ENCODE results near the gene ZC3H18. TPM values are rescaled to one million over a fixed set of nuclear protein-coding genes. Genes with fewer than 3 reads are reported as not detected.
A peak's percentile ranks its signal among the peaks of the same experiment; 100 is the strongest.

Gene ZC3H18
- total and polyA plus RNA-seq, 2 experiments from 2014 or later: 30.0 to 40.7 TPM

- peaks cover 32% of the 10 kb centered on the region for H4K20me1 ChIP-seq (replicated peaks; ENCODE audit: insufficient read depth)
Observed at GRCh38 chr16:88576307-88576706, 6.1 kb downstream of the ZC3H18 start.

More at GRCh38 chr16:88576307-88576706, 6.1 kb downstream of the ZC3H18 start:
- ATAC-seq (no peak), DNase-seq (ENCODE audit: low spot score) (no peak)
- H3K4me2 ChIP-seq: no peak overlapping the region
- no peak overlapping the region for H3K4me3 ChIP-seq
- H3K9me2 ChIP-seq (ENCODE audit: insufficient read depth): no peaks in the 10 kb centered on the region
- Mint-ChIP-seq H3K27ac (no peak overlapping the region), H3K9me3 (no peaks in the 10 kb centered on the region), H3K4me1 (peaks cover 6% of the 10 kb centered on the region), H3K36me3 (ENCODE audit: low read depth) (peaks cover 39% of the 10 kb centered on the region), H3K4me3 (0 out of 3 replicates have a peak overlapping the region, but pooled peaks have one; percentile 16), H3K27me3 (ENCODE audit: insufficient read depth, low read depth, poor library complexity) (peaks cover 9% of the 10 kb centered on the region)
- TF ChIP-seq POLR2AphosphoS5 (IDR thresholded peaks at IDR 0.05; ENCODE audit: low read depth) (no peak), ZNF462 (CRISPR knock-in tag; IDR thresholded peaks at IDR 0.05) (no peak), CREB1 (CRISPR knock-in tag; IDR thresholded peaks at IDR 0.05; ENCODE audit: low read depth) (no peak), STAT1 (IDR thresholded peaks at IDR 0.05; ENCODE audit: unreplicated experiment) (no peak), EZH2 (IDR thresholded peaks at IDR 0.05; ENCODE audit: low read depth, unreplicated experiment) (no peak), NANOG (IDR thresholded peaks at IDR 0.05; ENCODE audit: borderline replicate concordance) (no peak), ZNF114 (CRISPR knock-in tag; IDR thresholded peaks at IDR 0.05) (no peak), JUNB (IDR thresholded peaks at IDR 0.05; ENCODE audit: unreplicated experiment) (no peak), ZNF331 (CRISPR knock-in tag; IDR thresholded peaks at IDR 0.05; ENCODE audit: low read depth) (no peak)
- TF ChIP-seq, protein P1, sequence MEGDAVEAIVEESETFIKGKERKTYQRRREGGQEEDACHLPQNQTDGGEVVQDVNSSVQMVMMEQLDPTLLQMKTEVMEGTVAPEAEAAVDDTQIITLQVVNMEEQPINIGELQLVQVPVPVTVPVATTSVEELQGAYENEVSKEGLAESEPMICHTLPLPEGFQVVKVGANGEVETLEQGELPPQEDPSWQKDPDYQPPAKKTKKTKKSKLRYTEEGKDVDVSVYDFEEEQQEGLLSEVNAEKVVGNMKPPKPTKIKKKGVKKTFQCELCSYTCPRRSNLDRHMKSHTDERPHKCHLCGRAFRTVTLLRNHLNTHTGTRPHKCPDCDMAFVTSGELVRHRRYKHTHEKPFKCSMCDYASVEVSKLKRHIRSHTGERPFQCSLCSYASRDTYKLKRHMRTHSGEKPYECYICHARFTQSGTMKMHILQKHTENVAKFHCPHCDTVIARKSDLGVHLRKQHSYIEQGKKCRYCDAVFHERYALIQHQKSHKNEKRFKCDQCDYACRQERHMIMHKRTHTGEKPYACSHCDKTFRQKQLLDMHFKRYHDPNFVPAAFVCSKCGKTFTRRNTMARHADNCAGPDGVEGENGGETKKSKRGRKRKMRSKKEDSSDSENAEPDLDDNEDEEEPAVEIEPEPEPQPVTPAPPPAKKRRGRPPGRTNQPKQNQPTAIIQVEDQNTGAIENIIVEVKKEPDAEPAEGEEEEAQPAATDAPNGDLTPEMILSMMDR (conservative IDR thresholded peaks at IDR 0.05; ENCODE audit: low read depth in 2 of 2): no peak
- TF ChIP-seq, protein P2, sequence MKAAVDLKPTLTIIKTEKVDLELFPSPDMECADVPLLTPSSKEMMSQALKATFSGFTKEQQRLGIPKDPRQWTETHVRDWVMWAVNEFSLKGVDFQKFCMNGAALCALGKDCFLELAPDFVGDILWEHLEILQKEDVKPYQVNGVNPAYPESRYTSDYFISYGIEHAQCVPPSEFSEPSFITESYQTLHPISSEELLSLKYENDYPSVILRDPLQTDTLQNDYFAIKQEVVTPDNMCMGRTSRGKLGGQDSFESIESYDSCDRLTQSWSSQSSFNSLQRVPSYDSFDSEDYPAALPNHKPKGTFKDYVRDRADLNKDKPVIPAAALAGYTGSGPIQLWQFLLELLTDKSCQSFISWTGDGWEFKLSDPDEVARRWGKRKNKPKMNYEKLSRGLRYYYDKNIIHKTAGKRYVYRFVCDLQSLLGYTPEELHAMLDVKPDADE (IDR thresholded peaks at IDR 0.05): no peak
- TF ChIP-seq, protein P3, sequence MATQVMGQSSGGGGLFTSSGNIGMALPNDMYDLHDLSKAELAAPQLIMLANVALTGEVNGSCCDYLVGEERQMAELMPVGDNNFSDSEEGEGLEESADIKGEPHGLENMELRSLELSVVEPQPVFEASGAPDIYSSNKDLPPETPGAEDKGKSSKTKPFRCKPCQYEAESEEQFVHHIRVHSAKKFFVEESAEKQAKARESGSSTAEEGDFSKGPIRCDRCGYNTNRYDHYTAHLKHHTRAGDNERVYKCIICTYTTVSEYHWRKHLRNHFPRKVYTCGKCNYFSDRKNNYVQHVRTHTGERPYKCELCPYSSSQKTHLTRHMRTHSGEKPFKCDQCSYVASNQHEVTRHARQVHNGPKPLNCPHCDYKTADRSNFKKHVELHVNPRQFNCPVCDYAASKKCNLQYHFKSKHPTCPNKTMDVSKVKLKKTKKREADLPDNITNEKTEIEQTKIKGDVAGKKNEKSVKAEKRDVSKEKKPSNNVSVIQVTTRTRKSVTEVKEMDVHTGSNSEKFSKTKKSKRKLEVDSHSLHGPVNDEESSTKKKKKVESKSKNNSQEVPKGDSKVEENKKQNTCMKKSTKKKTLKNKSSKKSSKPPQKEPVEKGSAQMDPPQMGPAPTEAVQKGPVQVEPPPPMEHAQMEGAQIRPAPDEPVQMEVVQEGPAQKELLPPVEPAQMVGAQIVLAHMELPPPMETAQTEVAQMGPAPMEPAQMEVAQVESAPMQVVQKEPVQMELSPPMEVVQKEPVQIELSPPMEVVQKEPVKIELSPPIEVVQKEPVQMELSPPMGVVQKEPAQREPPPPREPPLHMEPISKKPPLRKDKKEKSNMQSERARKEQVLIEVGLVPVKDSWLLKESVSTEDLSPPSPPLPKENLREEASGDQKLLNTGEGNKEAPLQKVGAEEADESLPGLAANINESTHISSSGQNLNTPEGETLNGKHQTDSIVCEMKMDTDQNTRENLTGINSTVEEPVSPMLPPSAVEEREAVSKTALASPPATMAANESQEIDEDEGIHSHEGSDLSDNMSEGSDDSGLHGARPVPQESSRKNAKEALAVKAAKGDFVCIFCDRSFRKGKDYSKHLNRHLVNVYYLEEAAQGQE (IDR thresholded peaks at IDR 0.05; ENCODE audit: unreplicated experiment): no peak
- H3K27ac ChIP-seq (ENCODE audit: low read depth): no peak overlapping the region
- H2AFZ ChIP-seq: no peak overlapping the region
- peaks cover 8% of the 10 kb centered on the region; the same call in 1 of the 2 replicates for H3F3A ChIP-seq (replicated peaks; ENCODE audit: low read depth)
- peaks cover 5% of the 10 kb centered on the region; the same call in 1 of the 2 replicates for H3K36me3 ChIP-seq (ENCODE audit: insufficient read depth)
- H3K27me3 ChIP-seq (ENCODE audit: insufficient read depth): no peaks in the 10 kb centered on the region
- H3K4me1 ChIP-seq (ENCODE audit: insufficient read depth): peaks cover 4% of the 10 kb centered on the region; the same call in 1 of the 2 replicates
- peaks cover 96% of the 10 kb centered on the region for H3K79me2 ChIP-seq (replicated peaks; ENCODE audit: insufficient read depth)
